ENCODE results near the gene PRRC2B.
A peak's percentile ranks its signal among the peaks of the same experiment; 100 is the strongest.

Gene PRRC2B

GRCh38 chr9:131402738-131403492, 9.0 kb downstream of the PRRC2B start:
- H4K91ac ChIP-seq (ENCODE audit: low read depth, low read length), result no peak overlapping the region
- peaks cover 41 to 62% of the 10 kb centered on the region in 2 experiments for H3K4me1 ChIP-seq (ENCODE audit: control insufficient read depth in 1 of 2, insufficient read depth in 2 of 2, low read length in 2 of 2)
- H3K18ac ChIP-seq (ENCODE audit: low read length), result no peak overlapping the region
- no CpG with 5 or more reads among the region's 12 CpGs for WGBS (ENCODE audit: extremely low coverage, insufficient coverage, insufficient read length)
- H3K4ac ChIP-seq (ENCODE audit: low read depth, low read length), result peak overlapping the region; percentile 96
- no peaks in the 10 kb centered on the region for H3K27me3 ChIP-seq (ENCODE audit: insufficient read depth, low read length)
- no peak overlapping the region for H4K8ac ChIP-seq (ENCODE audit: low read depth, low read length)
- H3K27ac ChIP-seq (ENCODE audit: low read depth, low read length), result no peak overlapping the region
- H3K79me2 ChIP-seq (ENCODE audit: control insufficient read depth, insufficient read depth, low read length, poor library complexity), result peaks cover 57% of the 10 kb centered on the region
- no peak overlapping the region for H3K4me3 ChIP-seq (ENCODE audit: low read depth, low read length)
- H3K23ac ChIP-seq (ENCODE audit: low read length), result no peak overlapping the region
- no peak overlapping the region for H2BK12ac ChIP-seq (ENCODE audit: low read length)
- H2AFZ ChIP-seq (ENCODE audit: insufficient read depth, low read length, poor library complexity), result no peak overlapping the region
- peaks cover 1% of the 10 kb centered on the region for H3K79me1 ChIP-seq (ENCODE audit: low read length)
- H3K14ac ChIP-seq (ENCODE audit: low read length), result no peak overlapping the region
- no peaks in the 10 kb centered on the region for H3K9me3 ChIP-seq (ENCODE audit: insufficient read depth, low read depth, low read length)
- H2BK5ac ChIP-seq (ENCODE audit: low read depth, low read length, poor library complexity), result no peak overlapping the region
- peak overlapping the region; percentile 2 for H3K4me2 ChIP-seq (ENCODE audit: low read length)
- no peak overlapping the region for H4K12ac ChIP-seq (ENCODE audit: low read depth, low read length)
- H2BK120ac ChIP-seq (ENCODE audit: insufficient read depth, low read length, poor library complexity), result no peak overlapping the region
- peak; percentile 80 to 81 for DNase-seq
- peaks cover 4 to 5% of the 10 kb centered on the region in 2 experiments for H3K36me3 ChIP-seq (ENCODE audit: control insufficient read depth in 1 of 2, insufficient read depth in 2 of 2, low read length in 2 of 2)
- no peak overlapping the region for H3K9ac ChIP-seq (ENCODE audit: low read length)
- no peak overlapping the region for H2AK5ac ChIP-seq (ENCODE audit: low read length)

- Histone ChIP-seq H4K91ac (ENCODE audit: low read depth, low read length) (no peak overlapping the region), H3K4me2 (ENCODE audit: low read length) (no peak overlapping the region), H4K8ac (ENCODE audit: low read depth, low read length) (no peak overlapping the region), H3K4me1 (ENCODE audit: control insufficient read depth in 1 of 2, insufficient read depth in 2 of 2, low read length in 2 of 2) (peaks cover 40 to 60% of the 10 kb centered on the region in 2 experiments), H2AK5ac (ENCODE audit: low read length) (no peak overlapping the region), H3K79me1 (ENCODE audit: low read length) (no peaks in the 10 kb centered on the region), H3K36me3 (ENCODE audit: control insufficient read depth in 1 of 2, insufficient read depth in 2 of 2, low read length in 2 of 2) (peaks cover 4 to 5% of the 10 kb centered on the region in 2 experiments), H2BK5ac (ENCODE audit: low read depth, low read length, poor library complexity) (no peak overlapping the region), H3K27ac (ENCODE audit: low read depth, low read length) (no peak overlapping the region), H2BK120ac (ENCODE audit: insufficient read depth, low read length, poor library complexity) (no peak overlapping the region), H3K9ac (ENCODE audit: low read length) (no peak overlapping the region), H4K12ac (ENCODE audit: low read depth, low read length) (no peak overlapping the region), H2BK12ac (ENCODE audit: low read length) (no peak overlapping the region), H3K14ac (ENCODE audit: low read length) (no peak overlapping the region), H3K27me3 (ENCODE audit: insufficient read depth, low read length) (no peaks in the 10 kb centered on the region), H3K4ac (ENCODE audit: low read depth, low read length) (peak overlapping the region; percentile 88), H3K79me2 (ENCODE audit: control insufficient read depth, insufficient read depth, low read length, poor library complexity) (peaks cover 57% of the 10 kb centered on the region), H2AFZ (ENCODE audit: insufficient read depth, low read length, poor library complexity) (no peak overlapping the region), H3K18ac (ENCODE audit: low read length) (no peak overlapping the region), H3K4me3 (ENCODE audit: low read depth, low read length) (no peak overlapping the region), H3K23ac (ENCODE audit: low read length) (no peak overlapping the region), H3K9me3 (ENCODE audit: insufficient read depth, low read depth, low read length) (no peaks in the 10 kb centered on the region)
- no peak for DNase-seq
- no CpG with 5 or more reads among the region's 6 CpGs for WGBS (ENCODE audit: extremely low coverage, insufficient coverage, insufficient read length)
Observed at GRCh38 chr9:131403493-131403773, 9.5 kb downstream of the PRRC2B start.

- Histone ChIP-seq H3K4me3 (ENCODE audit: low read depth, low read length) (no peak overlapping the region), H4K91ac (ENCODE audit: low read depth, low read length) (no peak overlapping the region), H2AK5ac (ENCODE audit: low read length) (no peak overlapping the region), H2BK12ac (ENCODE audit: low read length) (no peak overlapping the region), H4K8ac (ENCODE audit: low read depth, low read length) (no peak overlapping the region), H3K14ac (ENCODE audit: low read length) (no peak overlapping the region), H3K79me1 (ENCODE audit: low read length) (no peaks in the 10 kb centered on the region), H3K4me2 (ENCODE audit: low read length) (no peak overlapping the region), H3K18ac (ENCODE audit: low read length) (no peak overlapping the region), H3K9me3 (ENCODE audit: insufficient read depth, low read depth, low read length) (no peaks in the 10 kb centered on the region), H3K23ac (ENCODE audit: low read length) (no peak overlapping the region), H2BK120ac (ENCODE audit: insufficient read depth, low read length, poor library complexity) (no peak overlapping the region), H2AFZ (ENCODE audit: insufficient read depth, low read length, poor library complexity) (no peak overlapping the region), H3K4me1 (ENCODE audit: control insufficient read depth in 1 of 2, insufficient read depth in 2 of 2, low read length in 2 of 2) (peaks cover 37 to 58% of the 10 kb centered on the region in 2 experiments), H3K4ac (ENCODE audit: low read depth, low read length) (peak overlapping the region; percentile 95), H4K12ac (ENCODE audit: low read depth, low read length) (no peak overlapping the region), H3K27me3 (ENCODE audit: insufficient read depth, low read length) (no peaks in the 10 kb centered on the region), H3K9ac (ENCODE audit: low read length) (no peak overlapping the region), H3K79me2 (ENCODE audit: control insufficient read depth, insufficient read depth, low read length, poor library complexity) (peaks cover 59% of the 10 kb centered on the region), H3K27ac (ENCODE audit: low read depth, low read length) (no peak overlapping the region), H3K36me3 (ENCODE audit: control insufficient read depth in 1 of 2, insufficient read depth in 2 of 2, low read length in 2 of 2) (peaks cover 3 to 4% of the 10 kb centered on the region in 2 experiments), H2BK5ac (ENCODE audit: low read depth, low read length, poor library complexity) (no peak overlapping the region)
- DNase-seq, result no peak
- no CpG with 5 or more reads among the region's 5 CpGs for WGBS (ENCODE audit: extremely low coverage, insufficient coverage, insufficient read length)
Observed at GRCh38 chr9:131404581-131404980, 10.7 kb downstream of the PRRC2B start.

- no peak overlapping the region for H2AFZ ChIP-seq (ENCODE audit: insufficient read depth, low read length, poor library complexity)
- H3K79me1 ChIP-seq (ENCODE audit: low read length), result no peaks in the 10 kb centered on the region
- H4K8ac ChIP-seq (ENCODE audit: low read depth, low read length), result no peak overlapping the region
- H3K9ac ChIP-seq (ENCODE audit: low read length), result no peak overlapping the region
- no peaks in the 10 kb centered on the region for H3K27me3 ChIP-seq (ENCODE audit: insufficient read depth, low read length)
- H2BK120ac ChIP-seq (ENCODE audit: insufficient read depth, low read length, poor library complexity), result no peak overlapping the region
- no CpG with 5 or more reads among the region's 7 CpGs for WGBS (ENCODE audit: extremely low coverage, insufficient coverage, insufficient read length)
- H4K12ac ChIP-seq (ENCODE audit: low read depth, low read length), result no peak overlapping the region
- peaks cover 3 to 5% of the 10 kb centered on the region in 2 experiments for H3K36me3 ChIP-seq (ENCODE audit: control insufficient read depth in 1 of 2, insufficient read depth in 2 of 2, low read length in 2 of 2)
- no peak overlapping the region for H2BK12ac ChIP-seq (ENCODE audit: low read length)
- H3K18ac ChIP-seq (ENCODE audit: low read length), result no peak overlapping the region
- no peak overlapping the region for H3K4me3 ChIP-seq (ENCODE audit: low read depth, low read length)
- H3K14ac ChIP-seq (ENCODE audit: low read length), result peak overlapping the region; percentile 9
- no peaks in the 10 kb centered on the region for H3K9me3 ChIP-seq (ENCODE audit: insufficient read depth, low read depth, low read length)
- peak overlapping the region; percentile 35 for H3K4me2 ChIP-seq (ENCODE audit: low read length)
- H3K79me2 ChIP-seq (ENCODE audit: control insufficient read depth, insufficient read depth, low read length, poor library complexity), result peaks cover 58% of the 10 kb centered on the region
- H3K4ac ChIP-seq (ENCODE audit: low read depth, low read length), result peak overlapping the region; percentile 84
- H3K23ac ChIP-seq (ENCODE audit: low read length), result no peak overlapping the region
- peaks cover 35 to 55% of the 10 kb centered on the region in 2 experiments for H3K4me1 ChIP-seq (ENCODE audit: control insufficient read depth in 1 of 2, insufficient read depth in 2 of 2, low read length in 2 of 2)
- H2BK5ac ChIP-seq (ENCODE audit: low read depth, low read length, poor library complexity), result no peak overlapping the region
- H3K27ac ChIP-seq (ENCODE audit: low read depth, low read length), result peak overlapping the region; percentile 41
- no peak overlapping the region for H2AK5ac ChIP-seq (ENCODE audit: low read length)
- H4K91ac ChIP-seq (ENCODE audit: low read depth, low read length), result no peak overlapping the region
- no peak for DNase-seq
Observed at GRCh38 chr9:131404987-131405386, 11.1 kb downstream of the PRRC2B start.
